Hepatocyte (in vitro differentiated cells): Measurements from ENCODE around the gene BMPR1A. TPM values are rescaled to one million over a fixed set of nuclear protein-coding genes. Genes with fewer than 3 reads are reported as not detected.
"Not testable (repeated sequence)": the region's sequence is repeated elsewhere in the genome, so short reads cannot be mapped to it uniquely, and the experiment has no call there.

Experiments
- DNase-seq: peaks from one replicate; pipeline ENCODE4 v3.0.0-alpha.2; 2016; ENCODE audit warnings: low spot score
- H2AFZ ChIP-seq: fragments of 200-600 bp; sonication (generic); 2 replicates; pipeline ENCODE4 v1.6.0; 2016; ENCODE audit warnings: antibody characterized with exemption, mild to moderate bottlenecking
- H3K27ac ChIP-seq: fragments of 200-600 bp; sonication (generic); 2 replicates; pipeline ENCODE4 v1.5.1; 2016; ENCODE audit warnings: mild to moderate bottlenecking
- H3K27me3 ChIP-seq: fragments of 200-600 bp; sonication (generic); 2 replicates; pipeline ENCODE4 v1.6.1; 2016
- H3K36me3 ChIP-seq: fragments of 200-600 bp; sonication (generic); replicated peaks from 2 replicates; pipeline ENCODE4 v1.5.1; 2016; ENCODE audit warnings: low read depth; ENCODE audit not compliant: insufficient read depth
- H3K4me1 ChIP-seq: fragments of 200-600 bp; sonication (generic); 2 replicates; pipeline ENCODE4 v1.5.1; 2016; ENCODE audit warnings: mild to moderate bottlenecking, moderate library complexity; ENCODE audit not compliant: insufficient read depth
- H3K4me2 ChIP-seq: fragments of 200-600 bp; sonication (generic); 2 replicates; pipeline ENCODE4 v1.6.0; 2016
- H3K4me3 ChIP-seq: fragments of 200-600 bp; sonication (generic); 2 replicates; pipeline ENCODE4 v1.5.1; 2016; ENCODE audit warnings: mild to moderate bottlenecking
- H3K79me2 ChIP-seq: fragments of 200-600 bp; sonication (generic); 2 replicates; pipeline ENCODE4 v1.6.0; 2017; ENCODE audit warnings: mild to moderate bottlenecking
- H3K9me2 ChIP-seq: fragments of 200-600 bp; sonication (generic); replicated peaks from 2 replicates; pipeline ENCODE4 v1.6.0; 2017; ENCODE audit warnings: mild to moderate bottlenecking; ENCODE audit not compliant: insufficient read depth
- H3K9me3 ChIP-seq: fragments of 200-600 bp; sonication (generic); 2 replicates; pipeline ENCODE4 v1.5.1; 2016; ENCODE audit warnings: low read depth, mild to moderate bottlenecking
- H4K20me1 ChIP-seq: fragments of 200-600 bp; sonication (generic); 2 replicates; pipeline ENCODE4 v1.6.0; 2016; ENCODE audit warnings: mild to moderate bottlenecking; ENCODE audit not compliant: insufficient read depth, poor library complexity, severe bottlenecking
- CTCF ChIP-seq: fragments of 200-600 bp; sonication (generic); IDR thresholded peaks from 2 replicates; pipeline ENCODE4 v1.5.1; 2016; ENCODE audit warnings: antibody characterized with exemption, mild to moderate bottlenecking; ENCODE audit not compliant: poor library complexity
- EZH2 ChIP-seq: fragments of 200-600 bp; sonication (generic); IDR thresholded peaks from 2 replicates; pipeline ENCODE4 v1.6.1; 2016; ENCODE audit warnings: antibody characterized with exemption, mild to moderate bottlenecking, borderline replicate concordance
- EZH2phosphoT487 ChIP-seq: fragments of 200-600 bp; sonication (generic); IDR thresholded peaks from one replicate; pipeline ENCODE4 v1.6.1; 2018; ENCODE audit warnings: antibody characterized with exemption, mild to moderate bottlenecking, low read depth, moderate library complexity; ENCODE audit not compliant: unreplicated experiment, severe bottlenecking
- WGBS: methylation state at CpG from one replicate; pipeline ENCODE4 v1.1.6; 2016; ENCODE audit warnings: low lambda C conversion rate; ENCODE audit errors: missing lambda C conversion rate; 5-methylcytosine and 5-hydroxymethylcytosine counted together
- polyA plus RNA-seq: library from polyadenylated mRNA; unstranded; fragments of >200 nt; fragmentation: Nextera tagmentation; extraction: Ambion mirVana; gene quantifications from 2 replicates; pipeline ENCODE4 v1.2.1, GENCODE V29; 2016
- total RNA-seq: library from RNA; depleted of rRNA; stranded (reverse); fragments of >200 nt; gene quantifications from 2 replicates; pipeline ENCODE4 v1.2.3, GENCODE V29; 2014

BMPR1A gene
- total and polyA plus RNA-seq, 2 experiments from 2014 or later: 25.1 to 58.0 TPM

- Histone ChIP-seq H3K4me2 (no peak overlapping the region), H3K4me3 (no peak overlapping the region), H3K9me2 (no peaks in the 10 kb centered on the region), H3K27me3 (no peaks in the 10 kb centered on the region), H2AFZ (no peak overlapping the region), H4K20me1 (no peaks in the 10 kb centered on the region), H3K27ac (no peak overlapping the region), H3K79me2 (no peaks in the 10 kb centered on the region), H3K9me3 (no peaks in the 10 kb centered on the region), H3K4me1 (no peaks in the 10 kb centered on the region), H3K36me3 (no peaks in the 10 kb centered on the region)
- TF ChIP-seq CTCF (no peak), EZH2 (no peak), EZH2phosphoT487 (no peak)
- 90% methylated on average over 13 of the region's 13 CpGs for WGBS
- DNase-seq: no peak
Observed at GRCh38 chr10:86936661-86937501, 180.5 kb downstream of the BMPR1A start.

- Histone ChIP-seq H3K4me3 (no peak overlapping the region), H3K79me2 (no peaks in the 10 kb centered on the region)
- 79% methylated on average over 6 of the region's 6 CpGs for whole genome bisulfite sequencing
Observed at GRCh38 chr10:86937502-86938154, 181.2 kb downstream of the BMPR1A start.

GRCh38 chr10:86938260-86938659 lies 181.8 kb downstream of the BMPR1A start:
- no peaks in the 10 kb centered on the region for H3K27me3 ChIP-seq
- H3K9me3 ChIP-seq: no peaks in the 10 kb centered on the region
- H3K27ac ChIP-seq: no peak overlapping the region
- 94% methylated on average over 2 of the region's 2 CpGs for WGBS
- DNase-seq: no peak
- H3K4me3 ChIP-seq: no peak overlapping the region
- H4K20me1 ChIP-seq: no peaks in the 10 kb centered on the region
- TF ChIP-seq EZH2 (no peak), CTCF (no peak), EZH2phosphoT487 (no peak)
- H3K9me2 ChIP-seq: no peaks in the 10 kb centered on the region
- no peaks in the 10 kb centered on the region for H3K79me2 ChIP-seq
- no peaks in the 10 kb centered on the region for H3K36me3 ChIP-seq
- H3K4me1 ChIP-seq: no peaks in the 10 kb centered on the region
- no peak overlapping the region for H2AFZ ChIP-seq
- H3K4me2 ChIP-seq: no peak overlapping the region

More at GRCh38 chr10:86937502-86938154, 181.2 kb downstream of the BMPR1A start:
- no peaks in the 10 kb centered on the region for H3K9me2 ChIP-seq
- no peaks in the 10 kb centered on the region for H3K27me3 ChIP-seq
- no peaks in the 10 kb centered on the region for H3K36me3 ChIP-seq
- no peaks in the 10 kb centered on the region for H3K9me3 ChIP-seq
- H3K4me1 ChIP-seq: no peaks in the 10 kb centered on the region
- no peak overlapping the region for H2AFZ ChIP-seq
- TF ChIP-seq EZH2phosphoT487 (no peak), EZH2 (no peak), CTCF (no peak)
- H3K27ac ChIP-seq: no peak overlapping the region
- DNase-seq: no peak
- no peaks in the 10 kb centered on the region for H4K20me1 ChIP-seq
- no peak overlapping the region for H3K4me2 ChIP-seq

GRCh38 chr10:86940076-86940475 lies 183.7 kb downstream of the BMPR1A start:
- WGBS: 97% methylated on average over 16 of the region's 16 CpGs
- H3K4me1 ChIP-seq, H3K36me3 ChIP-seq, H3K9me3 ChIP-seq, DNase-seq, H3K27ac ChIP-seq, H3K27me3 ChIP-seq, H2AFZ ChIP-seq, H4K20me1 ChIP-seq, H3K79me2 ChIP-seq, H3K9me2 ChIP-seq, H3K4me3 ChIP-seq: not testable (repeated sequence)
- H3K4me2 ChIP-seq: peak overlapping the region; percentile 80
